Fibroblast of mammary gland (primary cell): ENCODE measurements around the gene PDE3A.

Source experiments
- DNase-seq: peaks from one replicate; pipeline ENCODE4 v3.0.0-alpha.2; 2010; ENCODE audit warnings: low read depth
- H3K4me3 ChIP-seq: 2 replicates; pipeline ENCODE4 v1.5.1; 2011; ENCODE audit warnings: low read depth, mild to moderate bottlenecking, low read length, moderate library complexity; ENCODE audit not compliant: control insufficient read depth
- CTCF ChIP-seq: conservative IDR thresholded peaks from 2 replicates; pipeline ENCODE4 v1.5.1; 2011; ENCODE audit warnings: low read depth, low read length, inconsistent platforms; ENCODE audit not compliant: control insufficient read depth, insufficient read depth

Gene PDE3A

GRCh38 chr12:20366776-20367409 lies 1.4 kb upstream of the PDE3A start:
- no peak for TF ChIP-seq CTCF
- DNase-seq: no peak
- H3K4me3 ChIP-seq: no peak overlapping the region

GRCh38 chr12:20367583-20368113 lies 689 bp upstream of the PDE3A start:
- H3K4me3 ChIP-seq: peak overlapping the region; percentile 82
- no peak for DNase-seq
- TF ChIP-seq CTCF: no peak

GRCh38 chr12:20368651-20369304 lies 441 bp downstream of the PDE3A start:
- peak overlapping the region; percentile 82 for H3K4me3 ChIP-seq
- peak; percentile 40 for DNase-seq
- TF ChIP-seq CTCF: no peak

GRCh38 chr12:20369305-20370013 lies 1.1 kb downstream of the PDE3A start:
- no peak for TF ChIP-seq CTCF
- DNase-seq: peak; percentile 52
- H3K4me3 ChIP-seq: peak overlapping the region; percentile 82

- H3K4me3 ChIP-seq: peak overlapping the region; percentile 82
- DNase-seq: peak; percentile 16
- no peak for TF ChIP-seq CTCF
These were observed 1.7 kb downstream of the PDE3A start for GRCh38 chr12:20370014-20370386.

GRCh38 chr12:20370866-20371519 lies 2.7 kb downstream of the PDE3A start:
- no peak overlapping the region for H3K4me3 ChIP-seq
- TF ChIP-seq CTCF: no peak
- no peak for DNase-seq
